Activated T-cell treated with anti-CD3 and anti-CD28 coated beads, Interleukin-2, amount 50 U/mL, for 24 hours (primary cell): ENCODE data around the gene ARHGAP23.

Experiments
- DNase-seq: peaks from one replicate; pipeline ENCODE4 v3.0.0-alpha.2; 2020
- H3K27ac Mint-ChIP-seq: 2 replicates; pipeline ENCODE4 v1.8.0; 2020; ENCODE audit warnings: mild to moderate bottlenecking, mixed read lengths
- H3K27me3 Mint-ChIP-seq: 2 replicates; pipeline ENCODE4 v1.8.0; 2020; ENCODE audit warnings: mixed read lengths
- H3K36me3 Mint-ChIP-seq: 2 replicates; pipeline ENCODE4 v1.8.0; 2020; ENCODE audit warnings: low read depth, mixed read lengths
- H3K4me1 Mint-ChIP-seq: 2 replicates; pipeline ENCODE4 v1.8.0; 2020; ENCODE audit warnings: low read depth, mixed read lengths
- H3K4me3 Mint-ChIP-seq: 2 replicates; pipeline ENCODE4 v1.8.0; 2020; ENCODE audit warnings: mild to moderate bottlenecking, moderate library complexity, mixed read lengths
- H3K9me3 Mint-ChIP-seq: 2 replicates; pipeline ENCODE4 v1.8.0; 2020; ENCODE audit warnings: mixed read lengths

ARHGAP23 gene

GRCh38 chr17:38457577-38458371, 29.5 kb downstream of the ARHGAP23 start:
- Mint-ChIP-seq H3K4me3 (no peak overlapping the region), H3K27ac (no peak overlapping the region), H3K9me3 (no peaks in the 10 kb centered on the region), H3K36me3 (no peaks in the 10 kb centered on the region), H3K4me1 (peaks cover 13% of the 10 kb centered on the region), H3K27me3 (peaks cover 31% of the 10 kb centered on the region)
- DNase-seq = no peak

DNA sequence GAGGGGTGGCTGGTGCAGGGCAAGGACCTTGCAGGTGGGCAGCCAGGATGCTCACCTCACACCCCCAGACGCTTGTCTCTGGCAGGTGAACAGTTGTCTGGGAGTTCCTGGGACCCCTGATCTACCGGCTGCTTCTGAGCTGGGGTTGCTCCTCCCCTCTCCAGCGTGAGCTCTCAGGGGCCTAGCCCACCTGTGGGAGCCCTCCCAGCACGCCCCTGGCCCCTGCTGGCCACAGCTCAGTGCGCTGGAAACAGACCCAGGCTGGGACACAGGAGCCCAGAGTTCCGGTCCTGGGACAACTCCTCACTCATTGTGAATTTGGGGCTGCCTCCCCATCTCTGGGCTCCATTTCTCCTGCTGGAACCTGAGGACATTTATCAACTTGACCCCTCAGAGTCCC, 30.3 kb downstream of the ARHGAP23 start:
- peaks cover 7% of the 10 kb centered on the region for H3K4me1 Mint-ChIP-seq
- no peak overlapping the region for H3K4me3 Mint-ChIP-seq
- no peak for DNase-seq
- no peaks in the 10 kb centered on the region for H3K36me3 Mint-ChIP-seq
- H3K27me3 Mint-ChIP-seq = peaks cover 24% of the 10 kb centered on the region
- no peak overlapping the region for H3K27ac Mint-ChIP-seq
- H3K9me3 Mint-ChIP-seq = no peaks in the 10 kb centered on the region

DNA sequence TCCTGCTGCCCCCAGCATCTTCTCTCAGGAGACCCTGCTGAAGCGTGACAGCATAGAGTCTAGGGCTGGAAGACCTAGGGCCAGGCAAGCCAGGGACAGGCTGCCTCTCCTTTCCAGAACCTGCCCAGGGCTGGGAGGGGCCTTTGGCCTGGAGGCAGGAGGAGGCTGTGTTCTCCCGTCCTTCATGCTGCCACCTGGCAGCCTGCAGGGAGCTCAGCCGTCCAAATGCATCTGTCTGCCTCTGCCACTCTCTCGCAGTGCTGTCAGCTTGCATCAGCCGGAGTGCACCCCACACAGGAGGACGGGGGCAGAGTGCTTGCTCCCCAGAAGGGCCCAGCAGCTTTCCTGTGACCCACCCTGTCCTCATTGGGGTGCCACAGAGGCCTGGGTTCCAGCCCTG, 31.3 kb downstream of the ARHGAP23 start:
- no peak for DNase-seq
- no peak overlapping the region for H3K4me3 Mint-ChIP-seq
- H3K27me3 Mint-ChIP-seq = peaks cover 18% of the 10 kb centered on the region
- H3K4me1 Mint-ChIP-seq = peaks cover 4% of the 10 kb centered on the region
- H3K36me3 Mint-ChIP-seq = no peaks in the 10 kb centered on the region
- H3K27ac Mint-ChIP-seq = no peak overlapping the region
- H3K9me3 Mint-ChIP-seq = no peaks in the 10 kb centered on the region

GRCh38 chr17:38460082-38460715, 31.9 kb downstream of the ARHGAP23 start:
- no peaks in the 10 kb centered on the region for H3K36me3 Mint-ChIP-seq
- H3K4me1 Mint-ChIP-seq = no peaks in the 10 kb centered on the region
- DNase-seq = no peak
- H3K27ac Mint-ChIP-seq = no peak overlapping the region
- no peak overlapping the region for H3K4me3 Mint-ChIP-seq
- H3K27me3 Mint-ChIP-seq = peaks cover 12% of the 10 kb centered on the region
- H3K9me3 Mint-ChIP-seq = no peaks in the 10 kb centered on the region

DNA sequence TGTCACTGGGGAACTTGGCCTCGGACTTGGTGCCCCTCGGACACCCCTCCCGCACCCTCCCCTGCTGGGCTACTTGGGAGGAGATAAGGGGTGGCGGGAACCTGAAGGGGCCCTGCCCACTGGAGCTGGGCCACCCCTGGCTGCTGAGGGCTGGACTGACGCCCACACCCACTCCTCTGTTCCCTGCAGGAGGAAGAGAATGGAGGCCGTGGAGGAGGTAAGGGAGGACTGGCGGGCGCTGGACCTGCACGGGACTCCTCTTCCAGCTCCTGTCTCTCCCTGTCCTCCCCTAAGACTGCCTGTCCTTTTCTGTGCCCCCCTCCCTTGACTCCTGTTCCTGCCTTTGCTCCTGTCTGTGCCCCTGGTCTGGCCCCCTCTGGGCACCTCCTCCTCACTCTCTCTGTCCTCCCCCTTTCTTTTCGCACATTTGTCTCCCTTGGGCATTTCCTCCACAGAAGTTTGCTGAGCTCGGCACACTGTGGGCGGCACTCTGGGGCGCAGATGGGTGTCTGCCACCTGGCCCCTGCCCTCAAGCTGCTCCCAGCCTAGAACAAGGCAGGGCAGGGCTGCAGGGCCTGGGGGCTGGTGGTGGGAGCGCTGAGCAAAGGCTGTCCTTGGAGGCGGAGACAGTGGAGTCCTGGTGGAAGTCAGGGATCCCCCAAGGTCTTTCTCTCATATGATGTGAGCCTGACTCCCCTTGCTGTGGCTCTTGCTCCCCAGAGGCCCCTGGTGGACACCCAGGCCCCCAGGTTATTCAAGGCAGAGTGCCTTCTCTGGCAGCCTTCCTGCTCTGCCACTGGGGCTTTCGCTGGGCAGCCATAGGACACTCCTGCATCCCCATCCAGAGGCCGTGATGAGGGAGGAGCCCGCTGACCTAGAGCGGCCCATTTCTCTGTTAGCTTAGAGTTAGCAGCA, 32.7 kb downstream of the ARHGAP23 start:
- no peaks in the 10 kb centered on the region for H3K4me1 Mint-ChIP-seq
- no peaks in the 10 kb centered on the region for H3K9me3 Mint-ChIP-seq
- H3K27me3 Mint-ChIP-seq = peaks cover 11% of the 10 kb centered on the region
- H3K4me3 Mint-ChIP-seq = no peak overlapping the region
- DNase-seq = no peak
- no peak overlapping the region for H3K27ac Mint-ChIP-seq
- no peaks in the 10 kb centered on the region for H3K36me3 Mint-ChIP-seq

- no peak for DNase-seq
- H3K4me1 Mint-ChIP-seq = no peaks in the 10 kb centered on the region
- H3K27ac Mint-ChIP-seq = no peak overlapping the region
Observed at GRCh38 chr17:38461683-38462082, 33.4 kb downstream of the ARHGAP23 start.

DNA sequence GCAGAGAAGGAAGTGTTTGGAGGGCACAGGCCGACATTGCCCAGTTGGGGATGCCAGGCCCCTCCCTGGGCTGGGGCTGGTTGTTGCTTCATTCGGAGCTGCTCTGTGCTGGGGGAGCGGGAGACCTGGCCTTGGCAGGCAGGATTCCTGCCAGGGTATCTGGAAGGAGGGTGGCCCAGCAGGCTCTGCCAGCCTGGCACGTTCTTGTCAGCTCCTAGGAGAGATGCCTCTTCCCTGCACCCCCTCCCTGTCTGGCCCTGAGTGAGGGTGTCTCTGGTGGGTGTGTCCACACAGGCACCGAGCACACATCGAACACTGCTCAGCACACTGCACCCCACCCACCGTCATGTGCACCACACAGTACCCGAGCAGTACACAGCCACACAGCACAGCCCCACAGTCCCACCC, 35.2 kb downstream of the ARHGAP23 start:
- no peak for DNase-seq
- no peaks in the 10 kb centered on the region for H3K9me3 Mint-ChIP-seq
- no peaks in the 10 kb centered on the region for H3K36me3 Mint-ChIP-seq
- no peak overlapping the region for H3K27ac Mint-ChIP-seq
- H3K4me1 Mint-ChIP-seq = no peaks in the 10 kb centered on the region
- H3K27me3 Mint-ChIP-seq = no peaks in the 10 kb centered on the region
- no peak overlapping the region for H3K4me3 Mint-ChIP-seq

More at GRCh38 chr17:38461683-38462082, 33.4 kb downstream of the ARHGAP23 start:
- H3K4me3 Mint-ChIP-seq = no peak overlapping the region
- peaks cover 7% of the 10 kb centered on the region for H3K27me3 Mint-ChIP-seq
- no peaks in the 10 kb centered on the region for H3K36me3 Mint-ChIP-seq
- H3K9me3 Mint-ChIP-seq = no peaks in the 10 kb centered on the region

DNA sequence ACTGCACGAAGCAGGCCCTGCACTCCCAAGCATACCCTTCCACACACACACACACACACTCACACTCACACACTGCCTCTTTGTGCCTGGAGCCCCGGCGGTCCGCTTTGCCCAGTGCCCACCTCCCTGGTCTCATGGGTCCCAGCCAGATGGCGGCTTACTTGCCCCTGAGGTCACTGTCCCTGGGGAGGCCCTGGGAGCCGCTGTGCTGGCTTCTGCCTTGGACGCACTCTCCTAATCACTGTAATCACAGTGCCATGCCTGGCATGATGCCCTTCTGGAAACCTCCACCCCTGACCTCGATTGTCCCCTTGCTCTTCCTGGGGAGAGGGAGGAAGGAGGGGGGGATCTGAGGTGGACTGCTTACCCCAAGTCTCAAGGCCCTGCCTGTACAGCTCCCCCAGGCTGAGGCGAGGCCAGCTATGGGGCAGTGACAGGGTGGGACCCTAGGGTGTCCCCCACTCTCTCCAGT, 36.0 kb downstream of the ARHGAP23 start:
- Mint-ChIP-seq H3K27me3 (no peaks in the 10 kb centered on the region), H3K27ac (no peak overlapping the region), H3K36me3 (no peaks in the 10 kb centered on the region), H3K4me1 (no peaks in the 10 kb centered on the region), H3K9me3 (no peaks in the 10 kb centered on the region), H3K4me3 (no peak overlapping the region)
- DNase-seq = no peak

DNA sequence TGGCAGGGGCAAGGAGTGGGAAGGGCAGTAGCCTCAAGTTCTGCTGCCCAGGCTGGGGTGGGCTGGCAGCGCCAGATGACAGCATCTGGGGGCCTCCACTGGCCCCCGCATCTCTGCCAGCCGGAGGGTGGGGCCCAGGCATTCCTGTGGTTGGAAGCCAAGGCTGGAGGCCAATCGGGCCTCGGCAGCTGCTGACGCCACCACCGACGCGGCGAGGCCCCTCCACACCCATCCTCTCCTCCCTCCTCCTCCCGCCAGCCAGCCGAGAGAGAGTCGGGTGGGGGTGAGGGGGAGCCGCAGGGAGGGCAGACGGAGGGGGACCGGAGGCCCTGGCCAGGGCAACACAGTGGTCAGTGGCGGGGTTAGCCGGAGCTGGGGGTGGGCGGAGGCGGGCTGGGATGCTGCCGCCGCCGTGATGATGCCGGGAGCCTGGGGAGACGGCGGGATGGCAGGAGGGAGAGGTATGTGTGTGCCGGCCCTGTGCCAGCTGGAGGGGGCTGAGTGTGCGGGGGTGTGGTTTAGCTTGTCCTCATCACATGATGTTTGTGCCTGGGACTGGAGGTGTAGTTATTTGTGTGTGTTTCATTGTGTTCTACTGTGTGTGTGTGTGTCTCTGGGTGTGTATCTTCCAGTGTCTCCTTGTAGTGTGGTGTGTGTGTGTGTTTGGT, 36.6 kb downstream of the ARHGAP23 start:
- DNase-seq = no peak

GRCh38 chr17:38465391-38466345, 37.4 kb downstream of the ARHGAP23 start:
- no peaks in the 10 kb centered on the region for H3K36me3 Mint-ChIP-seq
- no peak overlapping the region for H3K27ac Mint-ChIP-seq
- no peaks in the 10 kb centered on the region for H3K9me3 Mint-ChIP-seq
- no peaks in the 10 kb centered on the region for H3K4me1 Mint-ChIP-seq
- H3K27me3 Mint-ChIP-seq = no peaks in the 10 kb centered on the region
- no peak for DNase-seq
- no peak overlapping the region for H3K4me3 Mint-ChIP-seq

More for the DNA sequence above, 36.6 kb downstream of the ARHGAP23 start:
- no peak overlapping the region for H3K4me3 Mint-ChIP-seq
- no peaks in the 10 kb centered on the region for H3K36me3 Mint-ChIP-seq
- no peaks in the 10 kb centered on the region for H3K9me3 Mint-ChIP-seq
- no peaks in the 10 kb centered on the region for H3K4me1 Mint-ChIP-seq
- H3K27me3 Mint-ChIP-seq = no peaks in the 10 kb centered on the region
- H3K27ac Mint-ChIP-seq = no peak overlapping the region

DNA sequence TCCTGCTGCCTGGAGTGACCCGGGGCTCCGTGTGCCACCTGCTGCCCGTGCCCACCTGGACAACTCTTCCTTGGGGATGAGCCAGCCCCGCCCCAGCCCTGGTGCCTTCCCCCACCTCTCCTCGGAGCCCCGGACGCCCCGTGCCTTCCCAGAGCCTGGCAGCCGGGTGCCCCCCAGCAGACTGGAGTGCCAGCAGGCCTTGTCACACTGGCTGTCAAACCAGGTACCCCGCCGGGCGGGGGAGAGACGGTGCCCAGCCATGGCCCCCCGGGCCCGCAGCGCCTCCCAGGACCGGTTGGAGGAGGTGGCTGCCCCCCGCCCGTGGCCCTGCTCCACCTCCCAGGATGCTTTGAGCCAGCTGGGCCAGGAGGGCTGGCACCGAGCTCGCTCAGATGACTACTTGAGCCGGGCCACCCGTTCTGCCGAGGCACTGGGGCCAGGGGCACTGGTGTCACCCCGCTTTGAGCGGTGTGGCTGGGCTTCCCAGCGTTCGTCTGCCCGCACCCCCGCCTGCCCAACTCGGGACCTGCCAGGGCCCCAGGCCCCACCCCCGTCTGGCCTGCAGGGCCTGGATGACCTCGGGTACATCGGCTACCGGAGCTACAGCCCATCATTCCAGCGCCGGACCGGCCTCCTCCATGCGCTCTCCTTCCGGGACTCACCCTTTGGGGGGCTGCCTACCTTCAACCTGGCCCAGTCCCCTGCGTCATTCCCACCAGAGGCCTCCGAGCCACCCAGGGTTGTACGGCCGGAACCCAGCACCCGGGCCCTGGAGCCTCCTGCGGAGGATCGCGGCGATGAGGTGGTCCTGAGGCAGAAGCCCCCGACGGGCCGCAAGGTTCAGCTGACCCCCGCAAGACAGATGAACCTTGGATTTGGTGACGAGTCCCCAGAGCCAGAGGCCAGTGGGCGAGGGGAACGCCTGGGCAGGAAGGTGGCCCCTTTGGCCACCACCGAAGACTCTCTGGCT, 38.4 kb downstream of the ARHGAP23 start:
- no peak overlapping the region for H3K4me3 Mint-ChIP-seq
- no peaks in the 10 kb centered on the region for H3K4me1 Mint-ChIP-seq
- no peak overlapping the region for H3K27ac Mint-ChIP-seq
- no peaks in the 10 kb centered on the region for H3K27me3 Mint-ChIP-seq
- H3K36me3 Mint-ChIP-seq = no peaks in the 10 kb centered on the region
- no peaks in the 10 kb centered on the region for H3K9me3 Mint-ChIP-seq
- DNase-seq = no peak

DNA sequence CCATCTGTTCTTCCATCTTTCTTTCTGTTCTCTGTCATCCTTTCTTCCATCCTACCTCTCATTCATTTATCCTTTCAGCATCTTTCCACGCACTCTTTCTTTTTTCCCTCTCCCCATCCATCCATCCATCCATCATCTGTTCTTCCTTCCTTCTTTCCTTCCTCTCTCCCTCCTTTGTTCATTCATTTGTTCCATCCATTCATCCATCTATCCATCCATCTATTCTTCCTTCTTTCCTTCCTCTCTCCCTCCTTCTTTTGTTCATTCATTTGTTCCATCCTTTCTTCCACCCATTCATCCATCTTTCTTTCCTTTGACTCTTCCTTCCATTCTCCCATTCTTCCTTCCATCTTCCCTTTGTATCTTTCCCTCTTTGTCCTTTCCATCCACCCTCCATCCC, 39.2 kb downstream of the ARHGAP23 start:
- Mint-ChIP-seq H3K9me3 (no peaks in the 10 kb centered on the region), H3K36me3 (no peaks in the 10 kb centered on the region), H3K4me3 (no peak overlapping the region), H3K4me1 (no peaks in the 10 kb centered on the region), H3K27ac (no peak overlapping the region), H3K27me3 (no peaks in the 10 kb centered on the region)
- no peak for DNase-seq
